Dermis microvascular lymphatic vessel endothelial cell (primary cell): ENCODE data around the gene COL20A1. TPM values are rescaled to one million over a fixed set of nuclear protein-coding genes. Genes with fewer than 3 reads are reported as not detected.

Experiments used
- DNase-seq, 2 donors: peaks; one replicate each; pipeline versions ENCODE4 v3.0.0 to v3.0.0-alpha.2; 2010; ENCODE audit warnings: low read depth in 2 of 2
- total RNA-seq: library from RNA; depleted of rRNA; stranded (reverse); fragments of >200 nt; gene quantifications from 2 replicates; pipeline ENCODE4 v1.2.1, GENCODE V29; 2014

Gene COL20A1
- total RNA-seq, 1 donor from 2014 or later: not detected

DNA sequence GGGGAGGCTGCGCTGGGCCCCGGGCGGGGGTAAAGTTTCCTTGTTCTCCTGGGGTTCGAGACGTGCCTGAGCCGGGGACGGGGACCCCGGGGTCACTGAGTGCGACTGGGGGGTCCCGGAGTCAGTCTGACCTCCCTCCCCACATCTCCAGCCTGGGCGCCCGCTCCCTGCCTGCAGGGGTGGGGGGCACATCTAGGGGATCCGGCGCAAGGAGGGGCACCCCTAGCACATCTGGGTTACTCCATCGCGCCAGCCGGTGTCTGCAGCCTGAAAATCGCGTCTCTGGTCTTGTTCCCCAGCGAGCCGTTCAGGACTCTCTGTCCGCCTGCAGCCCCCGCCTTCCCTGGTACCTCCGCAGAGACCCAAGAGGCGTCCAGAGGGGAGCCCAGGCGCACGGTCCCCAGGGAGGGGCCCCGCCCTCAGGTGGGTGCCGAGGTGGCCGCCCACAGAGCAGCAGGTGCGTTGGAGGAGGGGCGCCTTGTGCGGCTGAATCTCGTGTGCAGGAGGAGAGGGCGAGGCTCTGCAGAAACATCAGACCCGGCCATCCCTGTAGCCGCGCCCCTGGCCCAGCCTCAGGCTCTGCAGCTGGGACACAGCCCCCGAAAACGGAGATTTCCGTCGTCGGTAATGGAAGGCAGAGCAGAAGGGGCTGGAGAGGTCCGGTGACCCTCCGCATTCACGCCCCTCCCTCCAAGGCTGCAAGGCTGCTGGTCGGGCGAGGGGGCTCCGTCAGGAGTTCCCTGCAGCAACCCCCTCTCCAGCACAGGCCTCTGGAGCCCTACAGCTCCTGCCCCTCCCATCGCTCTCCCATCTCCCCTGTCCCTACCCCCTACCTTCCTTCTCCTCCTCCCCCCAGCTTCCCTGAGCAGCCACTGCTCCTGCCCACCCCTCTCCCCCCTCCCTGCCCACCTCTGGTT is 68.8 kb downstream of the COL20A1 start:
- DNase-seq: no peak

DNA sequence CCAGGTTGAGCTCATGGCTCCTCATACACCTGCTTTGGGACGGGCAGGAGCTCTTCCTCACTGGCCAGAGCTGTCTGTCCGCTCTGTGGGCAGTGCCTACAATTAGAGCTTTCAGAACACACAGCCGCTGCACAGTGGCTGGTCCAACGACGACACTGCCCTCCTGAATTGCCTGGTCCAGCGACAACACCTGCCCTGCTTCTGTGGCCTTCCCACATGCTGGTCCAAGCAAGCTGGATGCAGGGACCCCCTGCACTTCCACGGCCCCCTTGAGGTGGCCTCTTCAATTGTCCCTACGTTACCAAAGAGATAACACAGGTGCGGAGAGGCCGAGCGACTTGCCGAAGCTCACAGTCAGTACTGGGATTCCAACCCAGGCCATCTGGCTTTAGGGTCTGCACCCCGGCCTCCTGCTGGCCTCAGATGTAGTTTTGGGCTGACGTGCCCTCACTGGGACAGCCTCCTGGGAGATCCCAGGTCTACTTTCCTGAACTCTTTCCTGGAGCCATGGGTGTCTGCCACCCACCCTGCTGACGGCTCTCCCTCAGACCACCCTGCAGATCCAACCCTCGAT is 69.5 kb downstream of the COL20A1 start:
- no peak for DNase-seq

- DNase-seq: no peak
Measured at GRCh38 chr20:63363013-63363957, 70.3 kb downstream of the COL20A1 start.

DNA sequence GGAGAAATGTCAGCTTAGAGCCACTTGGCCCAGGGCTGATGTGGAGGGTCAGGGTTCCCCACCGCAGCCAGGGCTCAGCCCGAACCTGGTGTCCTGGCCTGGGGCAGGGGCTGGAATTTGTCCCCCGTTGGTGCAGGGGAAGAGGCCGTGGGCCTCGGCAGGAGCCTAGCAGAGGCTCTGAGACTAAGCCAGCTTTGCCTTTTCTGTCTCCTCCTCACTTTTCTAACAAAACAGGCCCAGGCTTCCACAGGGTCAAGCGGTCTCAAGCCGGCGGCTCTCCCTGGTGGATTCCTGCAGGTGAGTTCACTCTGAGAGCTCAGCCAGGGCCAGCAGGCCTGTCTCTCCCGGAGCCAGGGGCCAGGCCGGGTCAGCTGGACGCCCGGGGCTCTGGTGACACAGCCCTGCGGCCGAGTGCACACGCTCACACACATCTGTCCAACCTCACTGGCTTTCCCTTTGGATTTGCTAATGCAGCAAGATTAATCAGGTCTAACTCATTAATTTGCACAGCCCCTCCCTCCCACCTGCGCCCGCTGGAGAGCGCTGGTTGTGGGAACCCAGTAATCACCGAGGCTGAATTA is 71.1 kb downstream of the COL20A1 start:
- DNase-seq: no peak

DNA sequence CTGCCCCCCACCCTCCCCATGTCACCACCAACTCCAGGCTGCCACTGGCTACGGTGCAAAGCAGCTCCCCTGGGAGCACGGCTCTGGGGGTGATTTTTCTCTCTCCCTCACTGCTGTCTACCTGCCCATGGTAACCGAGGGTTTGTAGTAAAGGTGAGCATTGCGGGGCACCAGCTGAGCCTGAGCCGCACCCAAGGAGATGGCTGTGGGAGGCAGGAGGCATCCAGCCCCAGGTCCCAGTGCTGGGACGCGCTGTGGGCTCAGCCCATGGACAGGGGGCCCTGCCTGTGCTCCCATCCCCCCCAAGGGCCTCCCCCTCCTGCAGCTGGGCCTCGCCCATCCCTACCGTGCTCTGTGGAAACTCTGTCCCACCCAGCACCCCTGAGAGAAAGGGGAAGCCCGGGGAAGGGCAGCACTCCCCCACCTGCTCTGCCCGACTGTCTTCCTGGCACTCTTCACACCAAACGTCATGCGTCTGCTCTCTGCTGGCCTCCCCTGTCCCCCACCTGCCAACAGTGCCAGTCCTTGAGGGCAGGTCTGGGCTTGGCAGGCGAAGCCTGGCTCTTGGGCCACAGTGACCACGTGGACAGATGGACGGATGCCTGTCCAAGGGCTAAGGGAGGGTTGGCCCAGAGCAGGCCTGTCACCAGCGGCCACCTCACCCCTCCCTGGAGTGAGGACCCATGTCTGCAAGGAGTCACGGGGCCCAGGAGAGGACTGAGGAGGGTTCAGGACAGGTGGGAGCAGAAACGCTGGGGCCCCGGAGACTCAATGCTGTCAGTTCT is 72.0 kb downstream of the COL20A1 start:
- no peak for DNase-seq

DNA sequence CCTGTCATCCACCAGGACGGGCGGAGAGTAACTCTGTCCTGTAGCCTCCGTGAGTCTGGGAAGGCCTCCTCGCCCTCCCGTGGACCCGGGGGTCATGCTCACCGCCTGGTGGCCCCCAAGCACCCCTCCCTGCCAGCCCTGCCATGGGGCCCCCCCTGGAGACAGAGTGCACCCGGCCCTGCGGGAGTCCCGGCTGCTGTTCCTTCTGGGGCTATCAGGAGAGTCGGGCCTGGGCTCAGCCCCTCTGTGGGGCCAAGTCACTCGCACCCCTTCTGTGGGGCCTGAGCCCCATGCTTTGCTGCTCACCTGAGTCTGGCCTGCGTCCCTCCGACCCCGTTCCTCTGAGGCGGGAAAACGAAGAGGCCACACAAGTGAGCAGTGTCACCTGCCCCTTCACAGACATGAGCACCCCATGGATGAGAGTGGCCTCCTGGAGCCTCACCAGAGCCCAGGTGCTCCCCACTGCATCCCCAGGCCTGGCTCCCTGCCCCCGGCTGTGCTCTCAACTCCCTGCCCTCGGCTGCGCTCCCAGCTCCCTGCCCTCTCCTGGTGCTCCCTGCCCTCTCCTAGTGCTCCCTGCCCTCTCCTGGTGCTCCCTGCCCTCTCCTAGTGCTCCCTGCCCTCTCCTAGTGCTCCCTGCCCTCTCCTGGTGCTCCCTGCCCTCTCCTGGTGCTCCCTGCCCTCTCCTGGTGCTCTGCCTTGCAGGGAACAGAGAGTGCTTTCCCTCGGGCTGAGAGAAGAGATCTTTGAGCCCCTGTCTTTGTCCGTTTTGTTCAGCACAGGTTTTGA is 72.8 kb downstream of the COL20A1 start:
- no peak for DNase-seq

- no peak for DNase-seq
Measured at GRCh38 chr20:63366390-63367365, 73.7 kb downstream of the COL20A1 start.

- DNase-seq: no peak
Measured at GRCh38 chr20:63367446-63368055, 74.6 kb downstream of the COL20A1 start.

GRCh38 chr20:63368151-63368550 is 75.2 kb downstream of the COL20A1 start:
- no peak for DNase-seq

GRCh38 chr20:63369024-63369530 is 76.1 kb downstream of the COL20A1 start:
- no peak for DNase-seq

- DNase-seq: no peak
Measured at GRCh38 chr20:63369724-63370617, 77.0 kb downstream of the COL20A1 start.

- DNase-seq: no peak
Measured at GRCh38 chr20:63370618-63371187, 77.7 kb downstream of the COL20A1 start.

GRCh38 chr20:63371291-63371865 is 78.4 kb downstream of the COL20A1 start:
- DNase-seq: no peak

DNA sequence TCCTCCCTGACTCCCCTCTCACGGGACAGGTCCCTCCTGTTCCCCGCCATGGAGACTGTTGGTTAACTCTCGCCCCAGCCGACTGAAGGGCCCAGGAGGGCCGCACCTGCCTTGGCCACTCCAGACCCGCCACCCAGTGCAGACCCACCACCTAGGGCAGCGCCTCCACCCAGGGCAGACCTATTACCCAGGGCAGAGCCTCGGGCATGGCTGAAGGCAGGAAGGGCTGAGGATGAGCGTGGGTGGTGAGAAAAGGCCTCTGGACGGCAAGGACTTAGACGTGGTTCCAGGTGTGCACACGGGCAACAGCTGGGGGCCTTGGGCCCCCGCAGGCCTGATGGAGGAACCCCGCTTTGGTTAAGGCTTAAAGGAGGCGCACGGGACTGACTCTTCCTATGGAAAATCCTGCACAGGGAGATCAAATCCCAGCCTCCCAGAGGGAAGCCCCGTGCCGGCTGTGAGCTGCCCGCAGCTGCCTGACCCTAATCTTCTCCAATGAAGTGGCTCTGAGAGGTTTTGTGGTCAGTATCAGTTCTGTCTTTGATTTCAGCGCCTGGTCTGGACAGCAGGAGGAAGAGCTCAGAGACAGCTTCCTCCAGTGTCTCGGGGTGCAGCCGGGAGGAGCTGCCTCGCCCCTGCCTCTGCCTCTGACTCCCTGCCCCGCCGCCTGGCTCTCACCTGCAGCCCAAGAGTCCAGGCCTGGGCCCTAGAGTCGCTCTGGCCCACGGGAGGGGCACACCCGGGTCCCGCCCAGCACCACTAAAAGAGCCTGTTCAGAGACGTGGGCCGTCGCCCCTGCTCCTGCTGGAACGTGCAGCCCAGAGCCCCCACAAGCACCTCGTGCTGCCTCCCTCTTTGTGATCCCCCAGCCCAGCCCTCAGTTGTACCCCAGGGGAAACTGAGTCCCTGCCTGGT is 80.2 kb downstream of the COL20A1 start:
- no peak for DNase-seq

- DNase-seq: no peak
Measured at GRCh38 chr20:63373996-63374395, 81.0 kb downstream of the COL20A1 start.
